Stomach smooth muscle (tissue), 2 donors: ENCODE results near the gene HINT1.
"Not testable (repeated sequence)": the region's sequence is repeated elsewhere in the genome, so short reads cannot be mapped to it uniquely, and the experiment has no call there.

ENCODE experiments used
- H3K27ac ChIP-seq: one replicate; pipeline ENCODE4 v1.7.0; 2013; ENCODE audit warnings: mild to moderate bottlenecking, low read length, inconsistent platforms
- H3K27me3 ChIP-seq, 2 donors: one replicate each; pipeline ENCODE4 v1.7.0; 2013; ENCODE audit warnings: low read length in 2 of 2; ENCODE audit not compliant: insufficient read depth in 2 of 2, control insufficient read depth in 1 of 2
- H3K36me3 ChIP-seq, 2 donors: one replicate each; pipeline ENCODE4 v1.7.0; 2013; ENCODE audit warnings: low read length in 2 of 2; ENCODE audit not compliant: control insufficient read depth in 2 of 2, insufficient read depth in 2 of 2
- H3K4me1 ChIP-seq: one replicate; pipeline ENCODE4 v1.7.0; 2013; ENCODE audit warnings: low read length; ENCODE audit not compliant: control insufficient read depth, insufficient read depth
- H3K4me3 ChIP-seq, 2 donors: one replicate each; pipeline ENCODE4 v1.7.0; 2013; ENCODE audit warnings: low read length in 2 of 2
- H3K9ac ChIP-seq, 2 donors: one replicate each; pipeline ENCODE4 v1.7.0; 2013; ENCODE audit warnings: low read length in 2 of 2, mild to moderate bottlenecking in 1 of 2
- H3K9me3 ChIP-seq, 2 donors: one replicate each; pipeline ENCODE4 v1.7.0; 2013; ENCODE audit warnings: low read length in 2 of 2; ENCODE audit not compliant: control insufficient read depth in 2 of 2
- donor health status: healthy.
- donor health status: Pancreatic carcinoma.

The HINT1 gene

GRCh38 chr5:131198625-131199024, 33.6 kb upstream of the HINT1 start:
- no peak overlapping the region for H3K27ac ChIP-seq
- H3K4me1 ChIP-seq, result no peaks in the 10 kb centered on the region
- no peaks in the 10 kb centered on the region for H3K27me3 ChIP-seq
- no peak overlapping the region for H3K4me3 ChIP-seq
- peaks cover 0 to 2% of the 10 kb centered on the region in 2 donors for H3K36me3 ChIP-seq
- H3K9ac ChIP-seq, result no peak overlapping the region
- no peaks in the 10 kb centered on the region for H3K9me3 ChIP-seq

DNA sequence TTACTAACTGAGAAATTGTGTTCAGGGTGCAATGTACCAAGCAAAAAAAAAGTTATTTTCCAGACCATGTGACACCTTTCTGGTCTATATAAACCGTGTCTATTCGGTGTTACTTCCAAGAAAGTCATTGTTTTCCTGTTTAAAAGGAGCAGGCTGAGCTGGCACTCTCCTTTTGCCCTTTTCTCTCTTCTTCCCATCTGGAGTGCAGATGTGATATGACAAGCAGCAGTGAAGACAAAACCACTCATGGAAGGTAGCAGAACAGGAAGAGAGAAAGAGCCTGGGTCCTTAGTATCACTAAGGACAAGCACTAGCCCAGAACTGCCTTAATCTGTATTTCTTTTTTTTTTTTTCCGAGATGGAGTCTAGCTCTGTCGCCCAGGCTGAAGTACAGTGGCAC, 31.3 kb upstream of the HINT1 start:
- H3K36me3 ChIP-seq, result peaks cover 0 to 2% of the 10 kb centered on the region in 2 donors
- H3K4me3 ChIP-seq, result no peak overlapping the region

GRCh38 chr5:131195696-131196095, 30.6 kb upstream of the HINT1 start:
- Histone ChIP-seq H3K36me3 (peaks cover 0 to 2% of the 10 kb centered on the region in 2 donors), H3K9me3 (no peaks in the 10 kb centered on the region), H3K27ac (no peak overlapping the region)

More for the DNA sequence above, 31.3 kb upstream of the HINT1 start:
- Histone ChIP-seq H3K9me3 (no peaks in the 10 kb centered on the region), H3K9ac (no peak overlapping the region), H3K27me3 (no peaks in the 10 kb centered on the region), H3K27ac (no peak overlapping the region), H3K4me1 (no peaks in the 10 kb centered on the region)

DNA sequence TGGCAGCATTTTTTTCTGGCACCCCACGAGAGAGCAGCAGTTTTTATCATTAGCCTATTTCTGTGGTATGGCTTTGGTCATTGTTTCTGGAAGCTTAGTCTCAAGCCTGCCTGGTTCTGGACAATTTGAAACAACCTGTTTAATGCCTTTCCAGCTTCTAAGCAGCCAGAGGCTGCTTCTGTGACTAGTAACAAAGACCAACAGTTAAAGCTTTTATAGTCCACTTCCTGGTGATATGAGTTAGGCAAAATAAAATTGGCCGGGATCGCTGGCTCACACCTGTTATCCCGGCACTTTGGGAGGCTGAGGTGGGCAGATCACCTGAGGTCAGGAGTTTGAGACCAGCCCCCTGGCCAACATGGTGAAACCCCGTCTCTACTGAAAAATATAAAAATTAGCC, 29.7 kb upstream of the HINT1 start:
- no peaks in the 10 kb centered on the region for H3K27me3 ChIP-seq
- no peak overlapping the region for H3K9ac ChIP-seq
- no peak overlapping the region for H3K27ac ChIP-seq
- H3K4me1 ChIP-seq, result no peaks in the 10 kb centered on the region
- H3K4me3 ChIP-seq, result no peak overlapping the region
- H3K36me3 ChIP-seq, result peaks cover 0 to 2% of the 10 kb centered on the region in 2 donors
- H3K9me3 ChIP-seq, result no peaks in the 10 kb centered on the region

More at GRCh38 chr5:131195696-131196095, 30.6 kb upstream of the HINT1 start:
- no peaks in the 10 kb centered on the region for H3K4me1 ChIP-seq
- H3K9ac ChIP-seq, result no peak overlapping the region
- no peaks in the 10 kb centered on the region for H3K27me3 ChIP-seq
- no peak overlapping the region for H3K4me3 ChIP-seq

DNA sequence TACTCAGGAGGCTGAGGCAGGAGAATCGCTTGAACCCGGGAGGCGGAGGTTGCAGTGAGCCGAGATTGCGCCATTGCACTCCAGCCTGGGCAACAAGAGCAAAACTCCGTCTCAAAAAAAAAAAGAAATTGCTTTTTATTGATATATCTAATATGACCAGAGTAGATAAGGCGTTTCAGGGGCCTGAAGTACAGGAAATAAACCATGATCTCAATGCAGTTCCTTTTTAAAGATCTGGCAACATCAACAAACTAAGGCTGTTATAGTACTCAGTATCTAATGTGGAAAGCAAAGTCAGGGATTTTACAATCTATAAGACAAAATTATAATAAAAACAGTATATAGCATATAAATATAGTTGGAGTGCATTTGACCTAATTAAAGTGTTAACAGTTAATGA, 28.8 kb upstream of the HINT1 start:
- H3K9ac ChIP-seq, H3K4me1 ChIP-seq, H3K9me3 ChIP-seq, H3K27ac ChIP-seq, H3K4me3 ChIP-seq, H3K36me3 ChIP-seq, H3K27me3 ChIP-seq: not testable (repeated sequence)

- Histone ChIP-seq H3K36me3 (no peaks in the 10 kb centered on the region), H3K9ac (no peak overlapping the region), H3K27ac (no peak overlapping the region), H3K4me3 (no peak overlapping the region), H3K4me1 (no peaks in the 10 kb centered on the region), H3K27me3 (no peaks in the 10 kb centered on the region), H3K9me3 (no peaks in the 10 kb centered on the region)
These were observed 28.1 kb upstream of the HINT1 start for GRCh38 chr5:131193106-131193505.

- Histone ChIP-seq H3K36me3 (peaks cover 0 to 5% of the 10 kb centered on the region in 2 donors), H3K4me3 (no peak overlapping the region), H3K9ac (no peak overlapping the region), H3K27me3 (no peaks in the 10 kb centered on the region), H3K9me3 (no peaks in the 10 kb centered on the region), H3K27ac (no peak overlapping the region), H3K4me1 (no peaks in the 10 kb centered on the region)
These were observed 21.7 kb upstream of the HINT1 start for GRCh38 chr5:131186561-131187256.

GRCh38 chr5:131185523-131186104, 20.6 kb upstream of the HINT1 start:
- no peak overlapping the region for H3K4me3 ChIP-seq
- no peak overlapping the region for H3K9ac ChIP-seq
- peaks cover 0 to 5% of the 10 kb centered on the region in 2 donors for H3K36me3 ChIP-seq
- H3K27ac ChIP-seq, result no peak overlapping the region
- H3K9me3 ChIP-seq, result no peaks in the 10 kb centered on the region
- H3K4me1 ChIP-seq, result no peaks in the 10 kb centered on the region
- H3K27me3 ChIP-seq, result no peaks in the 10 kb centered on the region

DNA sequence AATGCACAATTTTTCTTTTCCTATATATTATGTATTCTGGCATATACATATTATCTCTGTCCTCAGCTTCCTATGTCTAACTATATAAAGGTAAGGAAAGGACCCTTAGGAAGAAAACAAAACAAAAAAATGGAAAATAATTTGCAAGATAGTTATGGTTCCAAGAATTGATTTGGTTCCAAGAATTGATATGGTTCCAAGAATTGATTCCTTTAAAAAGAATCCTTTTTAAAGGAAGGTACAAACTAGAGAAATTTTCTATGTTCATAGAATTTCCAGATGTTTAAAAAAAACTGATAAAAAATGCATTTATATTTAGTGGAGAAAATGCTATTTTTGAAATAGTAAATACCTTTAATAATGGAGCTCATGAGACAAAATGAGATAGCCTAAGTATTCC, 17.8 kb upstream of the HINT1 start:
- Histone ChIP-seq H3K36me3 (peaks cover 0 to 5% of the 10 kb centered on the region in 2 donors), H3K4me3 (no peak overlapping the region), H3K27ac (no peak overlapping the region), H3K9me3 (no peaks in the 10 kb centered on the region), H3K27me3 (no peaks in the 10 kb centered on the region), H3K9ac (no peak overlapping the region), H3K4me1 (no peaks in the 10 kb centered on the region)

GRCh38 chr5:131180407-131180806, 15.4 kb upstream of the HINT1 start:
- Histone ChIP-seq H3K9me3 (no peaks in the 10 kb centered on the region), H3K27ac (no peak overlapping the region), H3K4me1 (no peaks in the 10 kb centered on the region), H3K4me3 (no peak overlapping the region), H3K9ac (no peak overlapping the region), H3K27me3 (no peaks in the 10 kb centered on the region), H3K36me3 (peaks cover 0 to 5% of the 10 kb centered on the region in 2 donors)

GRCh38 chr5:131171276-131171810, 6.3 kb upstream of the HINT1 start:
- peak overlapping the region; percentile 58 for H3K27ac ChIP-seq
- peak overlapping the region; percentile 83 to 87 for H3K4me3 ChIP-seq
- peaks cover 6% of the 10 kb centered on the region for H3K4me1 ChIP-seq
- H3K9ac ChIP-seq, result peak overlapping the region; percentile 76 to 86
- H3K36me3 ChIP-seq, result no peaks in the 10 kb centered on the region
- no peaks in the 10 kb centered on the region for H3K27me3 ChIP-seq
- H3K9me3 ChIP-seq, result no peaks in the 10 kb centered on the region
